Fibroblast of pulmonary artery (primary cell): ENCODE measurements around the gene GTF3C5.
A peak's percentile ranks its signal among the peaks of the same experiment; 100 is the strongest.

Experiments used
- DNase-seq: peaks from one replicate; pipeline ENCODE4 v3.0.0-alpha.2; 2010; ENCODE audit warnings: low read depth
- H3K4me3 ChIP-seq: replicated peaks from 2 replicates; pipeline ENCODE4 v1.5.1; 2011; ENCODE audit warnings: low read depth, mild to moderate bottlenecking, control low read depth, low read length, moderate library complexity
- TF ChIP-seq, protein P1 (sequence below): IDR thresholded peaks from 2 replicates; pipeline ENCODE4 v1.5.1; 2011; ENCODE audit warnings: mild to moderate bottlenecking, control low read depth, low read length, inconsistent platforms; ENCODE audit errors: missing control alignments

The GTF3C5 gene

DNA sequence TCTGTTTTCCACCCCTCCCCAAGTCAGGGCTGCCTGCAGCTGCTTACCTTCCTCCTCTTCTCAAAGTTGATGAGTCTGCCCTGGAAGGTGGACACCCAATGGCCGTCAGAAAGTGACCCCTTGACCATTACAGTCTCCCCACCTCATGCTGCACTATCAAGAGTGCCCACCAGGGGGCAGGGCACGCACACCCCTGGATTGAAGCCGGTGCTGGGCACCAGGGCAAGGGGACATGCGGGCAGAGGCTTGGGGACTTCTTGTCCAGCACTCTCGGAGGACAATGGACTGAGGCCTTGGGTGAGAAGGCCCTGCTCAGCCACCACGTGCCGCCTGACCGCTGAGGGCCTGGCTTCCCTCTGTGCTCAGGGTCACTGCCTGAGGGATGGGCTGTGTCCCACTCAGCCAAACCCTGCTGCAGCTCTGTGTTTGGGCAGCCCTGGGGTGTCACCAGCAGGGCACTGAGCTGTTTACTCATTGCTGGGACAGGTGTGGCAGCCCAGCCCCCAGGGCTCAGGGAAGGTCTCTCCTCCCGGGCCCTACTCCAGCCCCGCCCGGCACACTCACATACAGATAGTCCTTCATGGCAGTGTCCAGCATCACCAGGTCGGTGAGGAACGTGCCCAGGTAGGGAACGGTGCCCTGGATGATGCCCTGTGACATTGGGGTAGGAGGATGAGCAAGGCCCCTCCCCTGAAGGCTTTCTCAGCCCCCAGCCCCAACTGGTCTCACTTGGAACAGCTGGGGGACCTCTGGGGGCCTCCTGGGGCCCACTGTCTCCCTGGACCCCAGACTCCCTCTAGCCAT, 72.6 kb downstream of the GTF3C5 start:
- TF ChIP-seq, protein P1, sequence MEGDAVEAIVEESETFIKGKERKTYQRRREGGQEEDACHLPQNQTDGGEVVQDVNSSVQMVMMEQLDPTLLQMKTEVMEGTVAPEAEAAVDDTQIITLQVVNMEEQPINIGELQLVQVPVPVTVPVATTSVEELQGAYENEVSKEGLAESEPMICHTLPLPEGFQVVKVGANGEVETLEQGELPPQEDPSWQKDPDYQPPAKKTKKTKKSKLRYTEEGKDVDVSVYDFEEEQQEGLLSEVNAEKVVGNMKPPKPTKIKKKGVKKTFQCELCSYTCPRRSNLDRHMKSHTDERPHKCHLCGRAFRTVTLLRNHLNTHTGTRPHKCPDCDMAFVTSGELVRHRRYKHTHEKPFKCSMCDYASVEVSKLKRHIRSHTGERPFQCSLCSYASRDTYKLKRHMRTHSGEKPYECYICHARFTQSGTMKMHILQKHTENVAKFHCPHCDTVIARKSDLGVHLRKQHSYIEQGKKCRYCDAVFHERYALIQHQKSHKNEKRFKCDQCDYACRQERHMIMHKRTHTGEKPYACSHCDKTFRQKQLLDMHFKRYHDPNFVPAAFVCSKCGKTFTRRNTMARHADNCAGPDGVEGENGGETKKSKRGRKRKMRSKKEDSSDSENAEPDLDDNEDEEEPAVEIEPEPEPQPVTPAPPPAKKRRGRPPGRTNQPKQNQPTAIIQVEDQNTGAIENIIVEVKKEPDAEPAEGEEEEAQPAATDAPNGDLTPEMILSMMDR = peak; percentile 94
- H3K4me3 ChIP-seq = no peak overlapping the region
- peak; percentile 46 for DNase-seq

DNA sequence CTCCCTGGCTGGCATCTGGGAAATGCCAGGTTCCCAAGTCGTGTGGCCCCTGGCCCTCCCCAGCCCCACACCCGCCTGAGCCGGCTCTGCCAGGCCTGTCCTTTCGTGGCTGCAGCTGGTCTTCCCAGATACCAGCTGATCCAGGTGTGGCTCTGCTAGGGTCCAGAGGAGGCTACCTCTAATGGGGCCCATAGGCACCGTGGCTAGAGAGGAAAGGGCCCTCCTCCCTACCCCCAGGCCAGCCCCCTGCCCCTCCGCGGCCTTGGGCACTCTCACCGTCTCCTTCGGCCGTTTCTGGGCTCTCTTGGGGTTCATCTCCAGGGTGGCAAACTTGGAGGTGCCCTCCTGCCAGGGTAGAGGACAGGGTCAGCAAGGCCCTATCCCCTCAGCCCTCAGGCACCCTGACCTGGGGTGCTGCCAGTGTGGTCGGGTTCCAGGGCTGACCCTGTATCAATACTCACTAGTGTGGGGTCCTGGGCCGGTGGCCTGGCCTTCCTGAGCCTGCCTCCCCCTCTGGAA, 73.2 kb downstream of the GTF3C5 start:
- no peak overlapping the region for H3K4me3 ChIP-seq
- TF ChIP-seq, protein P1 = no peak
- DNase-seq = no peak

DNA sequence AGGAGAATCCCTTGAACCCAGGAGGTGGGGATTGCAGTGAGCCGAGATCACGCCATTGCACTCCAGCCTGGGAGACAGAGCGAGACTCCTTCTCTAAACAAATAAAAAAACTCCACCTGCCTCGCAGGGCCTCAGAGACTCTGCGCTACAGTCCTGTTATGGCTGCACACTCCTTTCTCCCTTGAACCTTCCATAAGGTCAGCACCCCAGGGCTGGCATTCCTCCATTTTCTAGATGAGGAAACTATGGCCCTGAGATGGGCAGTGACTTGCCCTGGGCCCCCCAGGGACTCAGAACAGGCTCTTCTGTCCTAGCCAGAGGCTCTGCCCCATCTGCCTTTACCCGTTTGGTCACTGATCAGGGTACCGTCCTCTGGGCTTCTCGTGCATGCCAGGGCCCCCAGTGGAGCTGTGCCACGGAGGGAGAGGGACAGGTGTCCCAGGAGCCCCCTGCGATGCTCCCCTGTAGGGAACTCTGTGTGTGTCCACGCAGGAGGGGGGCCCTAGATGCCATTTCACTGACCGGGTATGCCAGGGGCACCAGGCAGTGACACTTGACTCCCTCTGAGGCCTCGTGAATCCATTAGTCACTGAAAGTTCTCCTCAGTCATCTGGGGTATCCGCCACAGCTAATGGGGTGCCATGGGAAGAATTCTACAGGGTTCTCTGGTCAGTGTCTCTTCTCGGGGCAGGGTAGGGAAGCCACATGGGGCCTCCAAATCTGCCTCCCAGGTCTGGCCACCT, 74.1 kb downstream of the GTF3C5 start:
- TF ChIP-seq, protein P1 = no peak
- H3K4me3 ChIP-seq = no peak overlapping the region
- DNase-seq = no peak

DNA sequence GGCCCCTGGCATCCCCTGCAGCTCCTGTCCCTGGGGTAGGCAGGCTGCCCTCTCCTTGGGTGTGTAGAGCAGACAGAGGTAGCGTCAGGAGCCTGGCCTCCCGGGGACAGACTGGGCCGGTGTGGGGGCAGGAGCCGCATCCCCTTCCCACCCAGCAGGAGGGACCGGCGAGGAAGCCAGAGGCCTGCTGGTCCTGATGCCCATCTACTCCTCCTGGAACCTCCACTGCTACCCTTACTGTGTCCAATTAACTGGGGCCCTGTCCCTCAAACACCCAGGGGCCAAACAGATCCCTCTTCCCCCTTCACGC, 74.6 kb downstream of the GTF3C5 start:
- DNase-seq = no peak
- TF ChIP-seq, protein P1 = no peak
- H3K4me3 ChIP-seq = no peak overlapping the region

DNA sequence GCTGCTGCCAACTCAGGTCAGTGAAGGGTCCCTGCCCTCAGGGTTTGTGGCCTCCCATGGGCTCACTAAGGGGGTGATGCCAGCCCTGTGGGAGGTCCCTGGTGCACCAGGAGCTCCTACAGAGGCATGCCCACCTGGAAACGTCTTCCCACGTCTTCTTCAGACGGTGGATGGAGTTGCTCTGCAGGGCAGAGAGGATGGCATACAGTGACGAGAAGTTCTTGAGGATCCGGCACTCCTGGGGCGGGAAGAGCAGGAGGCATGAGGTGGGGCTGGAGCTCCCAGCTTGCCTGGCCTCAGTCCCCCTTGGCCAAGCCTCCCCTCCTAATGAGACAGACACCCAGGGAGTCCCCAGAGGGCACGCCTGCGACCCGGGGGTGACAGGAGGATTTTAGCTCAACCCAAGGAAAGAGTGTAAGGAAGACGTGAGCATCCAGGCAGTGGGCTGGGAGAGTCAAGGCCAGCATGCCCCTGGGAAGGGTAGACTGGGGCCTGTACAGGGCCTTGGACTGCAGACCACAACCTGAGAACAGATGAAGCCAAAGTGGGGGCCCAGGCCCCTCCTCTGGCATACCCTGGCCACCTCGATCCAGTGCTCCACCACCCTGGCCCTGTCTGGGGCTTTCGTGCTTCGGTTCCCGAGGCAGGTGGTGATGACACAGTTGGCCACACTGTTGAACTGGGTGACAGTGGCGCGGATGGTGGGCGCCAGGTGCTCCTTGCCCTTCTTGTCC, 75.9 kb downstream of the GTF3C5 start:
- TF ChIP-seq, protein P1 = no peak
- no peak overlapping the region for H3K4me3 ChIP-seq
- DNase-seq = no peak

DNA sequence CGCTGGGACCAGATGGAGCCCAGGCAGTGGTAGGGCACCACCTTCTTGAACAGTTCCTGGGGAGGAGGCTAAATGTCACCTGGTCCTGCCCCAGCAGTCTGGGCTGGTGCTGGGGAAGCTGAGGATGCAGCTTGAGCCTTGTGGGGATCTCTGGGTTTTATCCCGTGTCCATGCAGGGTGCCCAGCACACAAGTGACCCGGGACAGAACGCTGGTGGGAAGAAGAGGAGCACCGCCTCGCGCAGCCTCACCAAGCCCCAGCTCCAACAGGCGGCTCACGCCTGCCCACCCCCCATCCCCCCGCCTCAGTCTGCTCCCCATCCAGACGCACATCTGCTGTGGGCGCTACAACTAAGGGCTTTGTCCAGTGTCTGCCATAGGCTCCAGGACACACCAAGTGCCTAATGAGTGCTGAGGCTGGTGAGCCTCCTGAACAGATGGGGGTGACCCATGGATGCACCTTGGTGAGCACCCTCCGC, 76.5 kb downstream of the GTF3C5 start:
- TF ChIP-seq, protein P1 = no peak
- H3K4me3 ChIP-seq = no peak overlapping the region
- DNase-seq = no peak
